Endothelial cell of hepatic sinusoid (primary cell): ENCODE results near the gene COL1A2.

Experiments used
- in situ Hi-C: cut with HindIII; loops from 2 replicates; pipeline ENCODE4 v1.10.0; 2017; ENCODE audit warnings: low sequenced_read_pairs

COL1A2 gene

DNA sequence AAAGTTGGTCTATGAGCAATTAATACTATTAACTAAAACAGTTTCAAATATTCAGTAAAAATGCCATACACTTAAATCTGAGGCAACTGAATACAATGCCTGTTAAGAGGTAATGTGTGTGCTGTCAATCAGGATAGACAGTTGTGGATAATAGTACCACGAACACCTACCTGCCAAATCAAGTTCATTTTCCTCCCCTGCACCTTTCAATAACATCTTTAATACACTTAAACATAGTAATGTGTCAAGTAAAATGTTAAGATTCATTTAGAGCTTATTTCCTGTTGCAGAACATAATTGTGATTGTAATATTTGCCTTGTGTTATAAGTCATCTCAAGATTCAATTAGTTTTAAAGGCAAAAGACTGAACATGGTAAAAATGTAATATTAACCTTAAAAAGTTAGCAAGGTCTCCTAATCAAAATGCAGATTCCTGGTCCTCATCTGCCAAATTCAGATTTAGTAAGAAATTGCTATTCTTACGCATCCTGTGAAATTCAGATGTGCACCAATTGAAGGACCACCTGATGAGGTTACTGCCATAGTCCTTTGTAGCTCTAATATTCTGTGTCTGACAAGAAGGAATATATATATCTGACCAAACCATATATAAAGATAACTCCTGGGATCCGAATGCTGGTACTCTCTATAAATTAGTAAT lies 37.1 kb downstream of the COL1A2 start:
- in situ Hi-C loops: no loop called here

DNA sequence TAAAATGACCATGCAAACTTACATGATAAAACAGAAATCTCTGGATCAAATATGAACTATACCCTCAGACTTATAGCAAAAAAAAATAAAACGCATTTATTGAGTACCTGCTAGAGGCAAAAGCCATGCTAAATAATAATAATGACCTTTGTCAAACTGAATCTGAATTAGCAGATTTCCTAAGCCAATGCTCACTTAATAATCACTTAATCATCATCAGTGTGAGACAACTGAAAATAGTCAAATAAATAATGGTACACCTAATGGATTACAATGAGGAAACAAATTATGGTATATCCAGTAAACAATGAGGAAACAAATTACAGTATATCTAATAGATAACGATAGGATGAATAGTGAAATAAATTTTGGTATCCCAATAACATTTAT lies 37.6 kb downstream of the COL1A2 start:
- in situ Hi-C loops: no loop called here

DNA sequence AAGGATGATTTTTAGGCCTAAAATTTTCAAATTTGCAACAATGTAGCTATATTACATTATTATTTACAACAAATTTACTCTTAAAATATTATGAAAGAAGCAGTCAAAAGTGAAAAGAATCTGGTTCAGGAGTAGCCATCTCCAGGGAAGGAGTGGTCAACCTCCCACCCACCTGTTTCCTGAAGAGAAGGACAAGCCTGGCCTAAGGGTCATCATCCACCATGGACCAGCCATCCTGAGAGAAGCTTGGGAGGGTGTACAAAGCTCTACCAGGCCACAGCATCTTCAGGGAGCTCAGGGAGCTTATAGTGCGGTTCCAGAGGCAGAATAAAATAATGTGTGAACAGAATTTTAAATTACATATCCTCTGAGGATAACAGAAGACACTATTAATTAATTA lies 38.1 kb downstream of the COL1A2 start:
- in situ Hi-C loops: no loop called here

DNA sequence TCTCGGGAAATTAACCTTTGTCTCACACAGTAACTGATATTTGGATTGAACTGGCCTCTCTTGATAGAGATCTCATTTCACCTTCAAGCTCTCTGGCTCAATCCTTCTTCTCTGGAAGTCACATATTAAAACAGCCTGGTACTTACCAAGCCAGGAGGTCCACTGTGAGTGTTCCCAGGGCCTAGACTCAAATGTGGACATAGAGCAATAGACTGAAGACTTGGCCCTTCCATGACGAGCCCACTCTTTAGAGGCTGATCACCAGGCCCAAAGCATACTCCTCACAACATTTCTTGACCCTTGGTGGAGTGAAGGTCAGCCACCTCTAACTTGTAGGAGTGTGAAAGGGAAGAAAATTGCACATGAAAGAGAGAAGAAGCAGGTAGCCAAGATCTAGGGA lies 38.5 kb downstream of the COL1A2 start:
- in situ Hi-C loops: no loop called here

DNA sequence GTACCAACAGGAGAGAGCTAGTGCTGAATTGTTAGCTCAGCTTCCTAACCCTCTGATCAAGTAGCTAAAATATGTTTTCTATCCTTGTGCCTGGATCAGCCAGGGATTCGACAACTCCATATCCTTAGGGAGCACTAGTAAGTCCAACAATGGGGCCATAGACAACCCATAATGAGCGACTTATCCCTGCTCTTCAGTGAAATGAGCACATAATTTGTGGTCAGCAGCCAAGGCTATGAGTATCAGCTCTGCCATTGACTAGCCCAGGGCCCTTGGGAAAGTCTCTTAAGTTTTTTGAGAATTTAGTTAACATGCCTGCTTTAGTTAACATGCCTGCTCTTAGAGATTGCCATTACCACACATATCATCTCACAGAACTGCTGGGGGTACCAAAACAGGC lies 39.3 kb downstream of the COL1A2 start:
- in situ Hi-C loops: no loop called here

DNA sequence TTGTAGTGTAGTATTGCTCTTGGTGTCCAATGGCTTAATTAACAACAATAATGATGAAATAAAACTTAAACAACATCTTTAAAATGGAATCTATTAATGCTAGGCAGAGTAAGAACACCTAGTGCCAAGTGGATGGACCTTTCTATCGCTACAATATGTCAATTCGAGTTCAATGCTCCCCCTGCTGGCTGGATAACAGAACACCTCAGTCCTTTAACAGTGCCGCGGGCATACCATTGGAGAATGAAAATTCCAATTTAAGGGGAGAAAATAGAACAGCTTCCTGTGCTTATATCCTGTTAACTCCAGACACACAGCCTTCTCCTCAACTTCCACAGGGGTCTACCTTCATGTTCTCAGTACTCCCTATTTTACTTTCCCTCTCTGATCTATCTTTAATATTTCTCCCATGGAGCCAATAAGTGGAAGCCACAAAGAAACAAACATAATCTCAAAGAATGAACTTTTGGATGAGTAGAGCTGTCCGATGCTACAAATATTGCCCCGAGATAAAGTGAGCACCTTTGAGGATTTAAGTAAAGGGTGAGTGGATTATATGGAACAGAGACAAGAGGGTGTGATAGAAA lies 41.4 kb downstream of the COL1A2 start:
- in situ Hi-C loops: no loop called here

DNA sequence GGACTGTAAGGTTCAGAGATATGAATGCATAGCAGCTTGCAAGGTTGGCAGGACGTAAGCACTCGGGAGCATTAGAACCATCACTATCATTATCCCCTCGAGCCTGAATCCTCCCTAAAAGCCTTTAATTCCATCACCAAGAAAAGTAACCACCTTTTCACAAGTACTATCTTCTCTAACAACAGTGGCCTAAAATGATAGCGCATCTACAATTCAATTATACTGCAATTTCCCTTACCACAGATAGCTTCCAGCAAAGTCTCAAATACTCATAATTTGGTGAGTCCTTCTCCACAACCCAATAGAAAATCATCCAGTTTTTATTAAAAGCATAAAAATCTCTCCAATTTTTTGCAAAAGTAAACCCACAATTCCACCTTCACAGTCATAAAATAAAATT lies 42.0 kb downstream of the COL1A2 start:
- in situ Hi-C loops: no loop called here

DNA sequence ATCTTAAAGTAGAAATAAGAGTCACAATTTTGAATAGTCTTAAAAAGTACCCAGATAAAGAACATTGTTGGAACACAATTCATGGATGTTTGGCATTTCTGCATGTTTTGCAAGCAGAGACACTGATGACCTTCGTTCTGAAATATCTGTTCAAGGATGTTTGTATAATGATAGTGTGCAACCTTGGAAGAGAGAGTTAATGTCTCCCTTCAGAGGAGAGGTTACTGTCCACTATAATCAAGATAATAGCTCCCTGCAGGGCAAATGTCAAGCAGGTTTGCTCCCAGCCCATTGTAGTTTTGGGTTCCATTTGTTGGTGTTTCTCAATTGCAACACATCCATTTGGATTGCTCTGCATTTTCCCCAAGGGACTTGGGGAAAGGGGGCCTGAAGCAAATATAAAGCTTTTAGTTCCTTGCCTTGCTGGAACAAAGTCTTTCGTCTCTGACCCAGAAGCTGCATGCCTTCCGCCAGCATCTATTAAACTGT lies 45.2 kb downstream of the COL1A2 start:
- in situ Hi-C loops: no loop called here

DNA sequence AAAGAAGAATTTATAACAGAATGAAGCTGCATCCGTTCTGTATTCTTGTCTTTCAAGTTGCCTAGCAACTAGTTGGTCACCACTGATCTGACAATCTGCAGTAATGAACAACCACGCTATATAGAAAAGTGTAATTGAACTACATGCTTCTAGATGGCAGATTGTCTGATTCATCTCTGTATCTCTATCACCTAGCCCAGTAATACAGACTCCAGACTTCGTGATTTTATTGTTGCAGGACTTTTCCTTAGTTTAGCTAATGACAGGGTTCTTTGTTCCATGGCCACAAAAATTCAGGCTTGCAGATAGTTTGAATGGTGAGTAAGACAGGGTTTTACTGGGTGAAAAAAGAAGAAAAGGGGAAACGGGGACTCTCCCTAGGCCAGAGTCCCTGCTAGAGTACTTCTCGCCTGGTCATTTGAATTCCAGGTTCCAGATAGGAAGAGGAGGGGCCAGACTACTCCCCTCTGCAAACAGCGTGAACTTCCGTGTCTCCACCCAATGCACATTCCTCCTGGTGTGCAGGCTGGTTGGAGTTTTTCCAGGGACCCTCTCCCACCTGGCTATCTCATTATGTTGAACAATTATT lies 45.9 kb downstream of the COL1A2 start:
- in situ Hi-C loops: no loop called here

DNA sequence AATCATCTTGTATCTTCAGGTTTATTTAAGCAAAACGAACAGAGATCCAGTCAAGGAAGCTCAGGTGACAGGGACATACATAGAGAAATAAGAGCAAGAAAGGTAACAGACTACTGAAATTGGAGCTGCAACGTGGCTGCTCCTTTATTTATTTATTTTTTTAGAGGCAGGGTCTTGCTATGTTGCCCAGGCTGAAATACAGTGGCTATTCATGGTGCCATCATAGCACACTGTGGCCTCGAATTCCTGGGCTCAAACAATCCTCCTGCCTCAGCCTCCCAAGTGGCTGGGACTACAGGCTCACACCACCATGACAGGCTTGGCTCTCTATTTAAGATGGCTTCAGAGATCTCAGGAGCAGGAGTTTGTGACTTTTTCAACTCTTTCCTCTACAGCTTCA lies 46.4 kb downstream of the COL1A2 start:
- in situ Hi-C loops: no loop called here

DNA sequence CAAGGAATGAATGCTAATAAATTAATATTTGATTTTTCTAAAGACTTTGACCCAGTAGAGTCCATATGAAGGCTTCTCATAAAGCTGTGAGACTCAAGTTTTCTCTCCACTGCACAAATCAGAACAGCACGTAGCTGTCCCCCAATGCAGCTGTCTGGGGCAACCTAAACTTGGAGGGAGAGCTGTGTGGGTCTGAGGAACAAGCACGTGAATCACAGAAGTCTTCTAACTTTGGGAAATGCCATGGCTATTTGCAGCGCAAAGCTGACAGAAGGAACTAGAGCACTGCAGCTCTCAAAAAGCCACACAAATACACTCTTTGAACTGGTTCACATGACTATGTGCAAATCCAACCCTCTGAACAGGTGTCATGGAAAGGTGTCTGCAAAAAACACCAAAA lies 47.9 kb downstream of the COL1A2 start:
- in situ Hi-C loops: no loop called here

DNA sequence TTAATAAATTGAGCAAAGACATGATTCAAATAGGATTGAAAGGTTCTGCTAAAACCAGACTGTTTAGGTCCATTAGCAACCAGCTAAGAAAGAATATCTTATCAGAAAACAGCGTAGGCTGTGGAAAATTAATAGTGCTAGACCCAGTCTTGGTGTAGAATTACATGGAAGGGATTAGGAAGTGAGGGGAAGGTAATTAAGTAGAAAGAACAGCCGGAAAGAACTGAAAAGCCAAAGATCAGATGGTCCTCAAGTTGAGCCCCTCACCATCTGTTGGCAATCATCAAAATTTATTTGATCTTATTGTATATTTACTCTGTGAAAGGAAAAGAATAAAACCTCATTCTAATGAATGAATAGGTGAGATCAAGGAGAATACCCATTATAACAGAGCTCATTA lies 50.1 kb downstream of the COL1A2 start:
- in situ Hi-C loops: no loop called here

DNA sequence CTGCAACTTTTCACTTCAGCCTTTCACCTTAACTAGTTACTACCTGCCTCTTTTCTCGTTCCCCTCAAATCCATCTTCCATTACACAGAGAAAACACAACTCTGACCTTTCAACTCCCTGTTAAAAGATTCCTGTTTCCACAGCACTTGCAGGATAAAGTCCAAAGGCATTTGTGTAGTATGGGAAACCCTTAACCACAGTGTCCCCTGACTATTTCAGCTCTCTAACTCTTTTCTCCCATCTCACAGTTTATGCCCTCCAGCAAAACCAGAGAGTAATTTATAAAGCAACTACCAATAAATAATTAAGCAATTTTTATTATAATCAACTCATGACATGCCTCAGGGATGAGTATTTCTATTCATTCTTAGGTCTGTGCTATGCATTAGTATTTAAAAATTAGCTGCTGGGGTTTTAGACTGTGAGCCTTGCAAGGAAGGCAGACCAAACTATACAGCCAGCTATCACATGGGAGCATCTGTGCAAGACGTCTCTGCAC lies 51.0 kb downstream of the COL1A2 start:
- in situ Hi-C loops: no loop called here

DNA sequence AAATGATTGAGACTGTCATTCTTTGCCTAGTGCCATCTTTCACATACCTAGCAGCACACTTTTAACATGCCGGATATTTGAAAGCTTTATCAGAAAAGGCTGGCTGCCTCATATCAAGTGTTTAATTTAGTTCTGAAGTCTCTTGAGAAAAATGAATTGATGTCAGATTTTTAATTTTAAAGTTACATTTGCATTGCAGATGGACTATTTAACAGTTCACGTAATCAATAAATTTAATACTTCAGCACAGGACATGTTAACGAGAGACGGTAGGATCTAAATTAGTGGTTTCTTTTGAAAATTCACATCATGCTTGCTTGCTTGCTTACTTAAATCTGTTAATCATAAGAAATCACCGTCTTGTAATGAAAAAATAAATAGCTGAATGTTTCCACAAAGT lies 51.6 kb downstream of the COL1A2 start:
- in situ Hi-C loops: no loop called here

DNA sequence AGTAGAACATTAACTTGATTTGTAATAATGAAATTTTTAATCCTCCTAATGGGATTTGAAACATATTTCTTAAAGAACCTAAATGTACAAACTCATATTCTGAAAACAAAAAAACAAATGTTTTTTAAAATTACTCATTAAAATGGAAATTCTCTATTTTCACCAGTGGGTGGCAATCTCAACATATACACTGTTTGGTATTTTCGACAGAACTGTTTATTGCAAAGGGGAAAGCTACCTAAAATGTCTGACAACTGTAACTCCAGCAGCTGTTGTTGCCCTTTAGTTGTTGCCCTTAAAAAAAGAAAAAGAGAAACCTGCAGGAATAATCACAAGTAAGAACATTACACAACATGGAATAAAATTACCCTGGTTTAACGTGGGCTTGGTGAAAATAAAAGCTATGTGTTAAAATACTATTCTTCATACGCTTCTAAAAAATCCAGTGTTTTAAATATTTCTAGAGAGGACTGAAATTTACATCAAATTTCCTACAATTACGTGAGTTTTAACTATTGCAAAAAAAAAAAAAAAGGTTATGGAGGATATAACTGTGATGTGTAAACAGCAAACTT lies 54.5 kb downstream of the COL1A2 start:
- in situ Hi-C loops: no loop called here

DNA sequence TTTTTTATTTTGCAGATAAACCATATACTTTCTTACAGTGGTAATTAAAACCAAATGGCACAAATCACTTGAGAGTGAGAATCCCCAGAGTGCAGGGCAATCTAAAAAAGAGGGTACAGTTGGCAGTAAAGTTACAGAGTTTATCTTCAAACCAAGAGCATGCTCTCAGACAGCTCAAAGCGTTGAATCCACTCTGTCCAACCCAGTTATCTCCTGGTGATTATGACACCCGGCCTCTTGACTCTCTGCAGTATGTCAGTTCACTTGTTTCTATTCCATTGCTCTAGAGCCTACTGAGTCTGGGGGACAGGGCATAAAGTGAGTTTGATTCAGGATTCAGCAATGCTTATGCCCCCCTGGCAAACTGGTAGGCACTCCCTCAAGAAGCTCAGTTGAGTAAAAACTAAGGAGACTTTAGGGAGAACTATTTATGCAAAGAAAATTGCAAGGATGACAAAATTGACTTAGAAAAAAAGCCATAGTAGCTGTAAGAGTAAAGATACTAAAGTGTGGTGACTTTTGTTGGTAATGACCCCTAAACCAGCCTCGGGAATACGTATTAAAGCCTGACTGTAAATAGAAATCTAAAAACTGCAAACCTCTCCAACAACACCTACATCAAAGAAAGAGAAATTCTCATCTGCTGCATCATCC lies 55.5 kb downstream of the COL1A2 start:
- in situ Hi-C loops: no loop called here

DNA sequence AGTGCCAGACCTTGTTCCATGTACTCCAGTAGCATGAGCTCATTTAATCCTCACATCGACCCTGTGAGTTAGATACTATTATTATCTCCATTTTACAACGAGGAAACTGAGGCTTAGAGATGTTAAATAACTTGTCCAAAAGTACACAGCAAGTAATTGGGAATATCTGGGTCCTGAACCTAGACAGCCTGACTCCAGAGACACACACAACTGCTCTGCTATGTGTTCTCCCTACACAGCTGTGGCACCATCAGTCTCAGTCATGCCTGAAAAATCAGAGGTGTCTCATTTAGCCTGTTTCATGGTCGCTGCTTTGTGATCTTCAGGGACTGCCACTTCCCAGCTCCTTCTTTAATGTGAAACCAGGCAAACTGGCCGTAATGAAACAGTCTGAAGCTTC lies 56.5 kb downstream of the COL1A2 start:
- in situ Hi-C loops: no loop called here

DNA sequence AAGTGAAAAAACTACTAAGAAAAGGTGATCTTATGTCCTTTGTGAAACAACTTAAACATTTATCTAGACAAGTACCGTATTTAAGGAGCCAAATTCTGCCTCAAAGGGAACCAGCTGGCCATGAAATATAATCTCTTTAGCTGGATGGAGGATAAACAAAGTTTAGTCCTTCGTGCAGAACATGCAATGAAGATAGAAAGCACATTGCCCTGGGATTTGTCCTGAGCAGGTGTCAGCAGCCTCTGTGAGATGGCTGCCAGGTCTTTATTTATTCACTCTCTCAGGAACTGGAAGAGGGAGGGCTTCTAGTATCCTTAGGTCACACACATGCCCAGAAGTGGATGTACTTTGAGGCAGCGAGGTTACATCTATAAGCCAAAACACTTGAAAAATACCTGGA lies 57.5 kb downstream of the COL1A2 start:
- in situ Hi-C loops: no loop called here

DNA sequence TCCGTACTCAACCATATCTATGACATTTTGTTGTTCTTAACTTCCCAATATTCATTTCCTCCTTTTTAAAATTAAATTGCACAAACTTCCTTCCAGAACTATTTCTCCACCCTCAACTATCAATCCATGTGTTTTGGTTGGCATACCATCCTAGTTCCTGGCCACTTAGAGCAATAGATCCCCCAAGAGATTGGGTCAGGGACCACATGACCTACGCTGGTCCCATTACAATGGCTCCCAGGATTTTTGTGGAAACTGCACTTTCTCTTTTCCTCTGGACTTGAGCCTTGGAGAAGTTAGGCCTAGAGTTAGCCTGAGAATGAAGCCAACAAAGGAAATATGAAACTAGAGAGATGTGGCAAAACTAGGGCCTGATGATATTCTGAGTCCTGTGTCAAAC lies 59.2 kb downstream of the COL1A2 start:
- in situ Hi-C loops: no loop called here

DNA sequence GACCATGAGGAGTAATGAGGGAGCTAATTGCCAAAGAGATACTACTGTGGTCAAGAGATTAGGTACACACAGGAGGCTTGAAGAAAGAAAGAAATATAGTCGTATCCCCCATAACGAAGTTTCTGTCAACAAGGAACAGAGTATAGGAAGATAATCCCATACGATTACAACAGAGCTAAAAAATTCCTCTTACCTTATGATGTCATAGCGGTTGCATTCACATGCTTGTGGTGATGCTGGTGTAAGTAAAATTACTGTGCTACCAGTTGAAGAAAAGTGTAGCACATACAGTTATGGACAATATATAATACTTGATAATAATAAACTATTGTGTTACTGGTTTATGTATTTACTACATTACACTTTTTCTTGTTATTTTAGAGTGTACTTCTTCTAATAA lies 63.3 kb downstream of the COL1A2 start:
- in situ Hi-C loops: no loop called here

DNA sequence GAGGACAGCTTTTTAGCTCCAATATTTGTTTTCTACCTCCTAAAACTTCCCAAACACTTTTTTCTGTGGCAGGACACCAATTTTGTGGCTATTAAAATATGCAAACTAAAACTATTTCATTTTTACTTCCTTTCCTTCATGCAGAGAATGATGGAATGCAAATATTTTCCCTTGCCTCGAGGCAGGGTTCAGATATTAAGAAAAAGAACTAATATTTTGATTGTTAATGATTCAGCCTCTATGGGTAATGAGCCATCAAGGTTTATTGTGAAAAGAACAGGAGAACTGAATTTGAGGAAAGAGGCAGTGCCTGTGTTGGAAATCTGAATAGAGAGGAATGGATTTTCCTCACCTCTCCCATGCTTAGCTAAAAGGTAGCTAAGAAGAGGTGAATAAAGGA lies 71.8 kb downstream of the COL1A2 start:
- in situ Hi-C loops: no loop called here

DNA sequence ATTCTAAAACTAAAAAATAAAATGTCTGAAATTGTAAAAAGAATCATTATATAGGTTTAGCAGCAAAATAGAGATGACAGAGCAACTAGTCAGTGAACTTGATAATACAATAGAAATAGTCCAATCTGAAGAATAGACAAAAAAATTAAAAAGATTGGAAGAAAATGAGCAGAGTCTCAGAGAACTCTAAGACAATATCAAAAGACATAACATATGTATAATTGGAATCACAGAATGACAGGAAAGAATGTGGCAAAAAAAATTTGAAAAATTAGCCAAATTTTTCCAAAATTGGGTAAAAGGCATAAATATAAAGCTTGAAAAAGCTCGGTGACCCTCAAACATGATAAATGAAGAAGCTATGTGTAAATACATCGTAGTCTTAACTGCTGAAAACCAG lies 76.9 kb downstream of the COL1A2 start:
- in situ Hi-C loops: no loop called here
